GM21786 (cell line): ENCODE data around the gene GPM6B.

Experiments
- ATAC-seq: cut with Tn5 transposase; IDR thresholded peaks from one replicate; pipeline ENCODE4 v1.9.1; 2021; ENCODE audit not compliant: unreplicated experiment

Gene GPM6B

GRCh38 chrX:13770013-13770535 is 46.8 kb downstream of the GPM6B start:
- ATAC-seq = no peak

- ATAC-seq = no peak
Measured at GRCh38 chrX:13768939-13769338, 48.0 kb downstream of the GPM6B start.

- ATAC-seq = no peak
Measured at GRCh38 chrX:13764765-13765164, 52.1 kb downstream of the GPM6B start.

- no peak for ATAC-seq
Measured at GRCh38 chrX:13764281-13764680, 52.6 kb downstream of the GPM6B start.

GRCh38 chrX:13763489-13763888 is 53.4 kb downstream of the GPM6B start:
- ATAC-seq = no peak

- ATAC-seq = peak; percentile 66
Measured at GRCh38 chrX:13761606-13762414, 55.1 kb downstream of the GPM6B start.

- ATAC-seq = no peak
Measured at GRCh38 chrX:13760426-13760825, 56.5 kb downstream of the GPM6B start.

GRCh38 chrX:13759152-13759718 is 57.7 kb downstream of the GPM6B start:
- peak; percentile 64 for ATAC-seq

- no peak for ATAC-seq
Measured at GRCh38 chrX:13756381-13756780, 60.5 kb downstream of the GPM6B start.

- ATAC-seq = no peak
Measured at GRCh38 chrX:13755254-13755653, 61.6 kb downstream of the GPM6B start.

GRCh38 chrX:13754765-13755164 is 62.1 kb downstream of the GPM6B start:
- no peak for ATAC-seq

- ATAC-seq = peak; percentile 62
Measured at GRCh38 chrX:13752646-13753045, 64.2 kb downstream of the GPM6B start.

- no peak for ATAC-seq
Measured at GRCh38 chrX:13752141-13752540, 64.8 kb downstream of the GPM6B start.

GRCh38 chrX:13750812-13751211 is 66.1 kb downstream of the GPM6B start:
- ATAC-seq = peak; percentile 37

GRCh38 chrX:13750204-13750603 is 66.7 kb downstream of the GPM6B start:
- no peak for ATAC-seq

- no peak for ATAC-seq
Measured at GRCh38 chrX:13748486-13748885, 68.4 kb downstream of the GPM6B start.

GRCh38 chrX:13747836-13748235 is 69.1 kb downstream of the GPM6B start:
- ATAC-seq = no peak

GRCh38 chrX:13742397-13743176 is 74.3 kb downstream of the GPM6B start:
- peak; percentile 91 for ATAC-seq

- ATAC-seq = no peak
Measured at GRCh38 chrX:13741695-13742094, 75.2 kb downstream of the GPM6B start.

- ATAC-seq = peak; percentile 94
Measured at GRCh38 chrX:13734278-13735172, 82.4 kb downstream of the GPM6B start, which contains the start of the genes OFD1 and TRAPPC2. OFD1 (plus strand) TSS chrX:13734748; CDS start chrX:13735072, 324 bp downstream. TRAPPC2 (minus strand) TSS chrX:13734620; CDS start chrX:13719963, 14,657 bp downstream.
